Trophoblast cell (in vitro differentiated cells and primary cell): ENCODE measurements around the gene FAM110A.

Source experiments
- DNase-seq, 2 donors: peaks; one replicate each; pipeline ENCODE4 v3.0.0-alpha.2; 2016
- H2AFZ ChIP-seq: 2 replicates; pipeline ENCODE4 v1.6.1; 2013; ENCODE audit warnings: low read length, moderate library complexity, mild to moderate bottlenecking; ENCODE audit not compliant: insufficient read depth, poor library complexity
- H2AK5ac ChIP-seq: 2 replicates; pipeline ENCODE4 v1.6.1; 2013; ENCODE audit warnings: mild to moderate bottlenecking, low read length
- H2BK120ac ChIP-seq: 2 replicates; pipeline ENCODE4 v1.6.1; 2013; ENCODE audit warnings: low read length, mild to moderate bottlenecking, moderate library complexity; ENCODE audit not compliant: insufficient read depth, poor library complexity
- H2BK12ac ChIP-seq: 2 replicates; pipeline ENCODE4 v1.6.1; 2013; ENCODE audit warnings: mild to moderate bottlenecking, low read length, moderate library complexity
- H2BK5ac ChIP-seq: 2 replicates; pipeline ENCODE4 v1.6.1; 2013; ENCODE audit warnings: low read length, low read depth, moderate library complexity, mild to moderate bottlenecking; ENCODE audit not compliant: poor library complexity
- H3K14ac ChIP-seq: 2 replicates; pipeline ENCODE4 v1.6.1; 2013; ENCODE audit warnings: mild to moderate bottlenecking, low read length
- H3K18ac ChIP-seq: 2 replicates; pipeline ENCODE4 v1.6.1; 2013; ENCODE audit warnings: mild to moderate bottlenecking, low read length
- H3K23ac ChIP-seq: 2 replicates; pipeline ENCODE4 v1.6.1; 2013; ENCODE audit warnings: low read length
- H3K27ac ChIP-seq: 2 replicates; pipeline ENCODE4 v1.5.1; 2013; ENCODE audit warnings: low read depth, mild to moderate bottlenecking, inconsistent platforms, low read length, moderate library complexity
- H3K27me3 ChIP-seq: 2 replicates; pipeline ENCODE4 v1.6.1; 2013; ENCODE audit warnings: inconsistent platforms, mild to moderate bottlenecking, low read length, moderate library complexity; ENCODE audit not compliant: insufficient read depth
- H3K36me3 ChIP-seq, 2 experiments: 1 replicate in 1 of 2; 2 replicates in 1 of 2; pipeline ENCODE4 v1.6.1; 2013; ENCODE audit warnings: low read length in 2 of 2, mild to moderate bottlenecking in 2 of 2, moderate library complexity in 1 of 2; ENCODE audit not compliant: insufficient read depth in 2 of 2, control insufficient read depth in 1 of 2
- H3K4ac ChIP-seq: 2 replicates; pipeline ENCODE4 v1.6.1; 2013; ENCODE audit warnings: low read depth, mild to moderate bottlenecking, low read length, moderate library complexity
- H3K4me1 ChIP-seq, 2 experiments: 1 replicate in 1 of 2; 2 replicates in 1 of 2; pipeline ENCODE4 v1.6.1; 2013; ENCODE audit warnings: low read length in 2 of 2, mild to moderate bottlenecking in 2 of 2, moderate library complexity in 1 of 2; ENCODE audit not compliant: insufficient read depth in 2 of 2, control insufficient read depth in 1 of 2
- H3K4me2 ChIP-seq: 2 replicates; pipeline ENCODE4 v1.6.1; 2013; ENCODE audit warnings: inconsistent platforms, mild to moderate bottlenecking, low read length, moderate library complexity
- H3K4me3 ChIP-seq: 2 replicates; pipeline ENCODE4 v1.5.1; 2013; ENCODE audit warnings: mild to moderate bottlenecking, low read depth, low read length, inconsistent platforms
- H3K79me1 ChIP-seq: one replicate; pipeline ENCODE4 v1.6.1; 2013; ENCODE audit warnings: low read length
- H3K79me2 ChIP-seq: 2 replicates; pipeline ENCODE4 v1.6.1; 2013; ENCODE audit warnings: low read length, mild to moderate bottlenecking; ENCODE audit not compliant: control insufficient read depth, insufficient read depth, poor library complexity
- H3K9ac ChIP-seq: 2 replicates; pipeline ENCODE4 v1.6.1; 2013; ENCODE audit warnings: mild to moderate bottlenecking, low read length
- H3K9me3 ChIP-seq: 2 replicates; pipeline ENCODE4 v1.6.1; 2013; ENCODE audit warnings: low read depth, mild to moderate bottlenecking, control low read depth, inconsistent platforms, low read length; ENCODE audit not compliant: insufficient read depth
- H4K12ac ChIP-seq: 2 replicates; pipeline ENCODE4 v1.6.1; 2013; ENCODE audit warnings: low read depth, mild to moderate bottlenecking, low read length, moderate library complexity
- H4K8ac ChIP-seq: 2 replicates; pipeline ENCODE4 v1.6.1; 2013; ENCODE audit warnings: low read depth, mild to moderate bottlenecking, low read length, moderate library complexity
- H4K91ac ChIP-seq: one replicate; pipeline ENCODE4 v1.6.1; 2013; ENCODE audit warnings: low read depth, mild to moderate bottlenecking, low read length, moderate library complexity
- WGBS: extraction: QIAGEN DNeasy Blood & Tissue Kit; methylation state at CpG from one replicate; pipeline ENCODE4 v1.1.7; 2013; ENCODE audit warnings: missing lambda C conversion rate; ENCODE audit not compliant: insufficient read length, insufficient coverage; ENCODE audit errors: extremely low coverage; 5-methylcytosine and 5-hydroxymethylcytosine counted together

Gene FAM110A

DNA sequence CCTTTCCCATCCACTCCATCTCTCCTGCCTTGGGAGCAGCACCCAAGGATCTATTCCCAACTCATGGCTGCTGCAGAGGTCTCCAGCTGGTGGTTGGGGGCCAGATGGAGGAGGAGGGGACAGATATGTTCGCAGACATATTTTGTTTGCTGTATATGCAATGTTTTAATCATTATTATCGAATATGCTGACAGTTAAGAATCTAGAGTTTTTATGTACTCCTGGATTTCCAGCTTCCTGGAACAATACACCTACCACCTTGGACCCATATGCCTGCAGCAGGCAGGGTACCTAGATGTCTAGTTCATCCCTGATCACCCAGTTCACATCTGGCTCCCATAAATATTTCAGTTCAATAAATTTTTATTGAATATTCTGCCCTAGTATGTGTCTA, 9.0 kb downstream of the FAM110A start:
- peak overlapping the region; percentile 40 for H4K12ac ChIP-seq
- no peak overlapping the region for H2AK5ac ChIP-seq
- DNase-seq: no peak
- H3K79me1 ChIP-seq: peaks cover 18% of the 10 kb centered on the region
- H3K4me3 ChIP-seq: no peak overlapping the region
- H2BK12ac ChIP-seq: peak overlapping the region; percentile 67
- peak overlapping the region; percentile 99 for H3K4me2 ChIP-seq
- H3K14ac ChIP-seq: no peak overlapping the region
- H2BK5ac ChIP-seq: no peak overlapping the region
- peak overlapping the region; percentile 17 for H4K8ac ChIP-seq
- no peak overlapping the region for H3K23ac ChIP-seq
- H3K9me3 ChIP-seq: no peaks in the 10 kb centered on the region
- peak overlapping the region; percentile 85 for H3K27ac ChIP-seq
- H3K18ac ChIP-seq: peak overlapping the region; percentile 70
- H4K91ac ChIP-seq: no peak overlapping the region
- no peak overlapping the region for H3K9ac ChIP-seq
- no peaks in the 10 kb centered on the region for H3K27me3 ChIP-seq
- peaks cover 19% of the 10 kb centered on the region for H3K79me2 ChIP-seq
- H2AFZ ChIP-seq: no peak overlapping the region
- peaks cover 35 to 36% of the 10 kb centered on the region in 2 experiments for H3K4me1 ChIP-seq
- WGBS: no CpG with 5 or more reads among the region's 2 CpGs
- H3K4ac ChIP-seq: peak overlapping the region; percentile 12
- H3K36me3 ChIP-seq: peaks cover 9 to 17% of the 10 kb centered on the region in 2 experiments
- peak overlapping the region; percentile 26 for H2BK120ac ChIP-seq

DNA sequence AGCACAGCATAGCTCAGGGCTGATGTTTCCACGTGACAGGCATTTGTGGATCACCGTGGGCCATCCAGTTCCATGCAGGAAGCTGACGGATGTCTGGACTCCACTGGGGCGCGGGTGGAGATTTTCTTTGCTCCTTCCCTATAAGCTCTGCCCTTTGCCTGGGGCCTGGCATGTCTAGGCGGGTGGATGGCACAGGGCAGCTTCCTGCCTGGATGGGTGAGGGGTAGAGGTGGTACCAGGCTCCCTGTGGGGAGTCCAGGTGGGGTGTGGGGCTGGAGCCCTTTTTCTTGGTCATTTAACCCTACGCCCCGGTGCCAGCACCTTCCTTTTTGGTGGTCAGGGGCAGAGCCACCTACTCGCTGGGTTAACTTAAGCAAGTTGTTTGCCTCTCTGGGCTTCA, 10.4 kb downstream of the FAM110A start:
- Histone ChIP-seq H2BK5ac (peak overlapping the region; percentile 32), H3K18ac (no peak overlapping the region), H3K4me3 (no peak overlapping the region), H2AFZ (no peak overlapping the region), H3K27me3 (no peaks in the 10 kb centered on the region), H3K4me1 (peaks cover 35 to 36% of the 10 kb centered on the region in 2 experiments), H2BK12ac (no peak overlapping the region), H3K4ac (no peak overlapping the region), H4K12ac (no peak overlapping the region), H3K36me3 (peaks cover 9 to 17% of the 10 kb centered on the region in 2 experiments), H4K8ac (no peak overlapping the region), H2BK120ac (no peak overlapping the region), H2AK5ac (no peak overlapping the region), H4K91ac (no peak overlapping the region), H3K4me2 (no peak overlapping the region), H3K9ac (peak overlapping the region; percentile 49), H3K14ac (peak overlapping the region; percentile 11), H3K23ac (no peak overlapping the region), H3K79me2 (peaks cover 19% of the 10 kb centered on the region), H3K79me1 (peaks cover 18% of the 10 kb centered on the region), H3K27ac (peak overlapping the region; percentile 34), H3K9me3 (no peaks in the 10 kb centered on the region)
- DNase-seq: no peak
- WGBS: no CpG with 5 or more reads among the region's 9 CpGs

DNA sequence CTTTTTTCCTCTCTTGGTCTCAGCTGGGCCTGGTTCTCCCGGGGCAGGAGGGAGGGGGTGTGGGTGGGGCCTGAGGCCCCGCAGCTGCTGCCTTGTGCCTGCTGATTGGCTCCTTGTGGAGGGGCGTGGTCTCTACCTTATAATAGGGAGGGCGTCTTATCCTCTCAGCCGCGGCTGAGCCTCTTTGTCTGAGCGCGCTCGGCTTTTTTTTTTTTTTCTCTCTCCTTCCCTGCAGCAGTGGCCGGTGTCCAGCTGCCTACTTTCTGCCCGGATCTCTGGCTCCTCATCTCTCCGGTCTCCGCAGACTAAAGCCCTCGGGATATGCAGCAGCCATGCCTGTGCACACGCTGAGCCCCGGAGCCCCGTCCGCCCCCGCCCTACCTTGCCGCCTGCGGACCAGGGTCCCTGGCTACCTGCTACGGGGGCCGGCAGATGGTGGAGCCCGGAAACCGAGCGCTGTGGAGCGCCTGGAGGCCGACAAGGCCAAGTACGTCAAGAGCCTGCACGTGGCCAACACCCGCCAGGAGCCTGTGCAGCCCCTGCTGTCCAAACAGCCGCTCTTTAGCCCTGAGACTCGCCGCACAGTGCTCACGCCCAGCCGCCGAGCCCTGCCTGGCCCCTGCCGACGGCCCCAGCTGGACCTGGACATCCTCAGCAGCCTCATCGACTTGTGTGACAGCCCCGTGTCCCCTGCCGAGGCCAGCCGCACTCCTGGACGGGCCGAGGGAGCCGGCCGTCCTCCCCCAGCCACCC, 11.1 kb downstream of the FAM110A start:
- H2AK5ac ChIP-seq: peak overlapping the region; percentile 88
- no peaks in the 10 kb centered on the region for H3K27me3 ChIP-seq
- no peak overlapping the region for H3K23ac ChIP-seq
- peak; percentile 85 to 88 for DNase-seq
- peak overlapping the region; percentile 4 for H3K18ac ChIP-seq
- peak overlapping the region; percentile 31 for H4K12ac ChIP-seq
- peak overlapping the region; percentile 11 for H4K91ac ChIP-seq
- H3K36me3 ChIP-seq: peaks cover 9 to 17% of the 10 kb centered on the region in 2 experiments
- H2BK5ac ChIP-seq: peak overlapping the region; percentile 44
- H3K14ac ChIP-seq: peak overlapping the region; percentile 3
- H4K8ac ChIP-seq: peak overlapping the region; percentile 48
- peaks cover 19% of the 10 kb centered on the region for H3K79me2 ChIP-seq
- WGBS: no CpG with 5 or more reads among the region's 47 CpGs
- peak overlapping the region; percentile 36 for H2BK120ac ChIP-seq
- peak overlapping the region; percentile 3 for H3K4ac ChIP-seq
- no peaks in the 10 kb centered on the region for H3K9me3 ChIP-seq
- H3K9ac ChIP-seq: peak overlapping the region; percentile 65
- H3K4me3 ChIP-seq: peak overlapping the region; percentile 70
- H3K27ac ChIP-seq: peak overlapping the region; percentile 63
- H2BK12ac ChIP-seq: no peak overlapping the region
- H3K4me1 ChIP-seq: peaks cover 35 to 36% of the 10 kb centered on the region in 2 experiments
- peak overlapping the region; percentile 3 for H2AFZ ChIP-seq
- peaks cover 18% of the 10 kb centered on the region for H3K79me1 ChIP-seq
- H3K4me2 ChIP-seq: peak overlapping the region; percentile 92

DNA sequence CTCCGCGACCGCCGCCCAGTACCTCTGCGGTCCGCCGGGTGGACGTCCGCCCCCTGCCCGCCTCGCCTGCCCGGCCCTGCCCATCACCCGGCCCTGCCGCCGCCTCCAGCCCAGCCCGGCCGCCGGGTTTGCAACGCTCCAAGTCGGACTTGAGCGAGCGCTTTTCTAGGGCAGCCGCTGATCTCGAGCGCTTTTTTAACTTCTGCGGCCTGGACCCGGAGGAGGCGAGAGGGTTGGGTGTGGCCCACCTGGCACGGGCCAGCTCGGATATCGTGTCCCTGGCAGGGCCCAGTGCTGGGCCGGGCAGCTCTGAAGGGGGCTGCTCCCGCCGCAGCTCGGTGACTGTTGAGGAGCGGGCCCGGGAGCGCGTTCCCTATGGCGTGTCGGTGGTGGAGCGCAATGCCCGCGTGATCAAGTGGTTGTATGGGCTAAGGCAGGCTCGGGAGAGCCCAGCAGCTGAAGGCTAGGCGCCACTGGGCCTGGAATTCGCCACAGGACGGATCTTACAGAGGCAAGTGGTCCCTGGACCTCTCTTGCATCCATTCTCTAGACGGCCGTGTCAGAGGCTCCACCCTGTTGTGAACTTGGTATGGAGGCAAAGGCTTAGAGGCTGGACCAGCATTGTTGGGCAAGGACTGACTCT, 11.8 kb downstream of the FAM110A start:
- WGBS: no CpG with 5 or more reads among the region's 50 CpGs
- Histone ChIP-seq H3K27me3 (no peaks in the 10 kb centered on the region), H2AK5ac (peak overlapping the region; percentile 88), H3K79me2 (peaks cover 19% of the 10 kb centered on the region), H3K4me3 (peak overlapping the region; percentile 70), H2BK120ac (no peak overlapping the region), H3K23ac (no peak overlapping the region), H3K79me1 (peaks cover 18% of the 10 kb centered on the region), H3K14ac (peak overlapping the region; percentile 3), H3K4me2 (peak overlapping the region; percentile 92), H2AFZ (no peak overlapping the region), H3K4ac (peak overlapping the region; percentile 3), H2BK5ac (no peak overlapping the region), H3K9me3 (no peaks in the 10 kb centered on the region), H3K18ac (peak overlapping the region; percentile 38), H4K91ac (peak overlapping the region; percentile 11), H2BK12ac (no peak overlapping the region), H3K9ac (no peak overlapping the region), H4K8ac (peak overlapping the region; percentile 3), H4K12ac (peak overlapping the region; percentile 23), H3K4me1 (peaks cover 34 to 35% of the 10 kb centered on the region in 2 experiments), H3K27ac (peak overlapping the region; percentile 63), H3K36me3 (peaks cover 9 to 17% of the 10 kb centered on the region in 2 experiments)
- DNase-seq: no peak
